Kidney epithelial cell (primary cell): ENCODE results near the gene PACSIN1. TPM values are rescaled to one million over a fixed set of nuclear protein-coding genes. Genes with fewer than 3 reads are reported as not detected.

Experiments
- DNase-seq: peaks from one replicate; pipeline ENCODE4 v3.0.0-alpha.2; 2010; ENCODE audit warnings: low read depth
- H3K27me3 ChIP-seq: 2 replicates; pipeline ENCODE4 v1.6.0; 2011; ENCODE audit warnings: low read length; ENCODE audit not compliant: control insufficient read depth, insufficient read depth
- H3K36me3 ChIP-seq: 2 replicates; pipeline ENCODE4 v1.5.1; 2011; ENCODE audit warnings: low read length; ENCODE audit not compliant: control insufficient read depth, insufficient read depth
- H3K4me3 ChIP-seq: 2 replicates; pipeline ENCODE4 v1.5.1; 2011; ENCODE audit warnings: low read depth, mild to moderate bottlenecking, control low read depth, low read length
- CTCF ChIP-seq: IDR thresholded peaks from 2 replicates; pipeline ENCODE4 v1.5.1; 2011; ENCODE audit warnings: mild to moderate bottlenecking, moderate library complexity, low read length, control low read depth, inconsistent platforms; ENCODE audit not compliant: insufficient read depth, poor library complexity, severe bottlenecking
- total RNA-seq: library from RNA; depleted of rRNA; stranded (reverse); fragments of >200 nt; gene quantifications from 2 replicates; pipeline ENCODE4 v1.2.3, GENCODE V29; 2015

The PACSIN1 gene
- total RNA-seq, 1 donor from 2014 or later, result 0.04 TPM

GRCh38 chr6:34574647-34575293 is 108.9 kb downstream of the PACSIN1 start:
- TF ChIP-seq CTCF, result no peak
- DNase-seq, result no peak

GRCh38 chr6:34575326-34575725 is 109.5 kb downstream of the PACSIN1 start:
- no peak for TF ChIP-seq CTCF
- H3K27me3 ChIP-seq, result no peaks in the 10 kb centered on the region
- no peak overlapping the region for H3K4me3 ChIP-seq
- H3K36me3 ChIP-seq, result no peaks in the 10 kb centered on the region
- no peak for DNase-seq

More at GRCh38 chr6:34574647-34575293, 108.9 kb downstream of the PACSIN1 start:
- Histone ChIP-seq H3K27me3 (peaks cover 2% of the 10 kb centered on the region), H3K4me3 (no peak overlapping the region), H3K36me3 (no peaks in the 10 kb centered on the region)

GRCh38 chr6:34576286-34576955 is 110.5 kb downstream of the PACSIN1 start:
- no peaks in the 10 kb centered on the region for H3K36me3 ChIP-seq
- no peak for TF ChIP-seq CTCF
- H3K4me3 ChIP-seq, result no peak overlapping the region
- no peak for DNase-seq
- H3K27me3 ChIP-seq, result no peaks in the 10 kb centered on the region

- H3K4me3 ChIP-seq, result no peak overlapping the region
- H3K27me3 ChIP-seq, result no peaks in the 10 kb centered on the region
- no peak for TF ChIP-seq CTCF
- no peak for DNase-seq
- H3K36me3 ChIP-seq, result no peaks in the 10 kb centered on the region
These were observed 112.8 kb downstream of the PACSIN1 start for GRCh38 chr6:34578445-34579262.

GRCh38 chr6:34580707-34581560 is 115.1 kb downstream of the PACSIN1 start:
- DNase-seq, result no peak
- Histone ChIP-seq H3K36me3 (no peaks in the 10 kb centered on the region), H3K27me3 (no peaks in the 10 kb centered on the region), H3K4me3 (no peak overlapping the region)
- no peak for TF ChIP-seq CTCF
